Activated CD8-positive, alpha-beta memory T cell treated with anti-CD3 and anti-CD28 coated beads for 48 hours (primary cell): ENCODE results near the gene ARHGEF37.
"Not testable (repeated sequence)": the region's sequence is repeated elsewhere in the genome, so short reads cannot be mapped to it uniquely, and the experiment has no call there.

Source experiments
- DNase-seq, 3 experiments: peaks; one replicate each; pipeline ENCODE4 v3.0.0-alpha.2; 2020; ENCODE audit warnings: low read depth in 2 of 3, low spot score in 2 of 3

The ARHGEF37 gene

GRCh38 chr5:149581192-149581861, at the start of gene ARHGEF37:
TSS of gene ARHGEF37 (plus strand) at chr5:149581498. CDS start at chr5:149597770, 16,272 bp downstream.
- DNase-seq: peak in 2 of 3 experiments; percentile 38

- no peak for DNase-seq
Measured at GRCh38 chr5:149532413-149532812, 48.9 kb upstream of the ARHGEF37 start.

- not testable (repeated sequence) for DNase-seq
Measured at GRCh38 chr5:149535787-149536186, 45.5 kb upstream of the ARHGEF37 start.

- DNase-seq: no peak
Measured at GRCh38 chr5:149537374-149537975, 43.8 kb upstream of the ARHGEF37 start.

- no peak for DNase-seq
Measured at GRCh38 chr5:149540089-149540488, 41.2 kb upstream of the ARHGEF37 start.

- no peak for DNase-seq
Measured at GRCh38 chr5:149541893-149542292, 39.4 kb upstream of the ARHGEF37 start.

GRCh38 chr5:149543361-149544027, 37.8 kb upstream of the ARHGEF37 start:
- no peak for DNase-seq

GRCh38 chr5:149544028-149544420, 37.3 kb upstream of the ARHGEF37 start:
- DNase-seq: no peak

- no peak for DNase-seq
Measured at GRCh38 chr5:149545327-149545726, 36.0 kb upstream of the ARHGEF37 start.

- no peak for DNase-seq
Measured at GRCh38 chr5:149546974-149547373, 34.3 kb upstream of the ARHGEF37 start.

- DNase-seq: no peak
Measured at GRCh38 chr5:149549461-149550267, 31.6 kb upstream of the ARHGEF37 start.

- no peak for DNase-seq
Measured at GRCh38 chr5:149550268-149550583, 31.1 kb upstream of the ARHGEF37 start.

- no peak for DNase-seq
Measured at GRCh38 chr5:149550594-149551226, 30.6 kb upstream of the ARHGEF37 start.

GRCh38 chr5:149551227-149552037, 29.9 kb upstream of the ARHGEF37 start, which contains the start of gene CSNK1A1:
TSS of gene CSNK1A1 (minus strand) at chr5:149551439. CDS start at chr5:149550964, 475 bp downstream.
- peak; percentile 95 to 100 (median 99) for DNase-seq

- no peak for DNase-seq
Measured at GRCh38 chr5:149552038-149552494, 29.2 kb upstream of the ARHGEF37 start.

- no peak for DNase-seq
Measured at GRCh38 chr5:149552553-149553160, 28.6 kb upstream of the ARHGEF37 start.

- DNase-seq: no peak
Measured at GRCh38 chr5:149559706-149560105, 21.6 kb upstream of the ARHGEF37 start.

GRCh38 chr5:149561848-149562247, 19.4 kb upstream of the ARHGEF37 start:
- no peak for DNase-seq

- no peak for DNase-seq
Measured at GRCh38 chr5:149563466-149563865, 17.8 kb upstream of the ARHGEF37 start.
